ENCODE measurements around the gene TACC2. TPM values are rescaled to one million over a fixed set of nuclear protein-coding genes. Genes with fewer than 3 reads are reported as not detected.

Gene TACC2
- total RNA-seq, 1 donor from 2014 or later, result 98.1 TPM

DNA sequence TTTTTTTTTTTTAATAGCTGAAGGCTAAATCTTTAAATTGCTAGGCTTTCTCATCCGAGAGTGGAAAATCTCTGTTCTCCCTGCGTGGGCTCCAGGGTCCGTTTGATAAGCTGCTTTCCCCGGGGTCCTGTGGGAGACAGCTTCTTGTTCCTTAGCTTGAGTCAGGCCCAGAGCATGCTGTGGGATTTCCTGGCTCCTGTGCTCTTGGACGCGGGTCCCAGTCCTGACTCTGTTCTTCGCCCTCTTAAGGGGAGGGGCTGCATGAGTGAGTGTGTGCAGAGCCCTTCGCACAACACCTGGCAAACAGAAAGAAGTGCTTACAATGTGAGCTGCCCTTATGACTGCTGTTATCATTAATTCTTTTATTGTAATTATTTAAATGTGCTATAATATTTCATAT is 133.5 kb downstream of the TACC2 start:
- no peak for DNase-seq (ENCODE audit: low spot score)

DNA sequence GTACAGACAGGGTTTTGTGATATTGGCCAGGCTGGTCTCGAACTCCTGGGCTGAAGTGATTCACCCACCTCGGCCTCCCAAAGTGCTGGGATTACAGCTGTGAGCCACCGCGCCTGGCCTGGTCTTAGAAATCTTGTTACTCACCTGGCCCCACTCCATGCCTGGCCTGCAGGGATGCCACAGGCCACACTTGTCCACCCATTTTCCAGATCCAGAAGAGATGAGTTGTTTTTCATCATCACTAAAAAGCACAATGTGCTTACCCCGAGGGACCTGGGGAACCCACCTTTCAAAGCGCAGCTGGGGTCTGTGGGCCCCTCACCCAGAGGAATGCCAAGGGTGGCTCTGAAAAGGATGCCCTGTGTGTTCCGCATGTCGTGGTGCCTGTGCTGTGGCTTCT is 134.2 kb downstream of the TACC2 start:
- DNase-seq (ENCODE audit: low spot score), result no peak

DNA sequence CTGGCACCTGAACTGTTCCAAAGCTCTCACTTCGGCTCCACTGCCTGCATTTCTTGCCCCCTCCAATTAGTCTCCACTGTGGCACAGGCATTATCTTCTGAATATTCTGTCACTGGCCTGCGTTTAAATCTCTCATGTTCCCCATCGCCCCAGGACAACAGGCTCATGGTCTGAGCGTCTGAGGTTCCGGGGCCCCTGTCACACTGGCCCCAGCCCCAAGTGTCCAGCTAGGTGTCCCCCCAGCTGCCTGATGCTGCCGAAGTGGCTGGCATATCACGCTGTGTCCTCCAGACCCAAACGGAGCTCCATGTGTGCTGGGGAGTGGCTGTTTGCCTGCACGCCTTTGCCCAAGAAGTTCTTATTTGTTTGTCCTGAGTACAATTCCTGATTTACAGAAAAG is 135.4 kb downstream of the TACC2 start:
- DNase-seq (ENCODE audit: low spot score), result no peak

DNA sequence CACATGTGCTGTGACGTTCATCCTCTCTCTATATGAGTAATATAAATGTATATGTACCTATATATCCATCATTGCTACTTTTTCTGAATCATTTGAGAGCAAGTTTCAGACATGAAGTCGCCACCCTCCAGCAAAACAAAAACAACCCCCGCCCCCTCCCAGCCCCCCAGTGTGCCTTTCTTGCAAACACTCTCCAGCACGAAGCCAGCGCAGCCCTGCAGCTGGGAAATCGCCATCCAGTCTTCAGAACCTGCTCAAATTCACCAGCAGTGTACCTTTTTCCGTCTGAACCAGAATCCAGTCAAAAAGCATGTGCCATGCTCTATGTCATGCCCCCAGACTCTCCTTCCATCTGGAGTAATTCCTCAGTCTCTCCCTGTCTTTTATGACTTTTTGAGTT is 135.8 kb downstream of the TACC2 start:
- DNase-seq (ENCODE audit: low spot score), result no peak

DNA sequence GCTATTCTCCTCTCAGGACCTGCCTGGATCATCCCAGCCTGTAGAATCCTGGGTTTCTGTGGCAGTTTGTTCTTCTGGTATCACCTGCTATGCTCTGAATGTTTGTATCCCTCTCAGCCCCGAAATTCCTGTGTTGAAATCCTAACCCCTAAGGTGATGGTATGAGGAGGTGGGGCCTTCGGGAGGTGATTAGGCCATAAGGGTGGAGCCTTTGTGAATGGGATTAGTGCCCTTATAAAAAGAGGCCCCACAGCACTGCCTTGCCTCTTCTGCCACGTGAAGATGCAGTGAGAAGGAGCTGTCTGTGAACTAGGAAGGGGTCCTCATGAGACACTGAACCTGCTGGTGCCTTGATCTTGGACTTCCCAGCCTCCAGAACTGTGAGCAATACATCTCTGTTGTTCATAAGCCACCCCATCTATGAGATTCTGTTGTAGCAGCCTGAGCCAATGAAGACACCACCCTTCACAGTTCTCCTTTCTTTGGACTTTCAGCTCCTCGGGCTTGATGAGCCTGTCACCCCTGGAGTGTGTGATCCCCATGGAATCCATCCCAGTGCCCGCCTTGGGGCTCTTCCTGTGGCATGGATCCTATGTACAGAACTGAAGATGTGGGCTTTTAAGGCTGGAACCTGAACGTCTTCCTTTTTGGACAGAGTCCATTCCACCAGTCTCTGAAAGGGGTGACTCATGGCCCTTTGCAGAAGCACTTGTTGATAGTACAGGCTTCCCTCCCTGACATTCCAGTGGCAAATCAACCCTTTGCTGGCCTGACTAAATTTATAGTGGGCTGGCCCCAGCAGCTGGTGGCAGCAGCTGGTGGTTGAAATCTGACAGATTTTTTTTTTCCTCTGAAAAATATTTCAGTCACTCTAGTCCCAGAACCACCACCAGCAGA is 138.0 kb downstream of the TACC2 start:
- DNase-seq (ENCODE audit: low spot score), result no peak

DNA sequence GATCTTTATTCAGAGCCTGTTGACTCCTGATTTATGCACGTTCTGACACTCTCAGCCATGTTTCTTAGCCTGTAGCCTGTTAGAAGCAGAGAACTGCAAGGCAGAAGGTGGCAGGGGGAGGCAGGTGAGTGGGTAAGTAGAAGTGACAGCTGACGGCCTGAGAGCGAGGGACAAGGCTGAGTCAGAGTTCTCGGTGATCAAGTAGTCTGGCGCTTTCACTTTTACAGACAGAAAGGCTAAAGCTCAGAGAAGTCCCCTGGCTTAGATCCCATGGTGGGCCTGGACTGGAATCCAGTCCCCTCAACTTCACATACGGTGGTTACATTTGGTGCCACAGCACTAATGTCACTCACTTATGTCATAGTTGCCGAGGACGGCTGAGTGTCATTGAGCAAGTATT is 139.0 kb downstream of the TACC2 start:
- DNase-seq (ENCODE audit: low spot score), result no peak

DNA sequence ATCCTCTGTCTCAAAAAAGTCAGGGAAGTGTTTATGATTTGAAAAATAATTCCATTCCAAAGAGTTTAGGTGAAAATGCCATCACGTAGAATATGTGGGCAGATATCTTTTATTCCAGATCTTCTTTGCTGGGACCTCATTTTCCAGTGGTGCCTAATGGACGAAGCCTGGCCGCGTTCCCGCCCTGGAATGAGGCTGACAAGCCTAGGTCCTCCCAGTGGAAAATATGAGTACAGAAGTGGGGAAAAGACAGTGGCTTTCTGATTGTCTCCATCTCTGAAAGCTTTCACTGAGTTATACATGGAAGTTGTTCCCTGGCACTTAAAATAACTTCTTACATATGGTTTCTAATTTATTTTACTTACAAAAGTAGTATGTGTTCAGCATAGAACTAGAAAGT is 139.4 kb downstream of the TACC2 start:
- DNase-seq (ENCODE audit: low spot score), result peak; percentile 70

DNA sequence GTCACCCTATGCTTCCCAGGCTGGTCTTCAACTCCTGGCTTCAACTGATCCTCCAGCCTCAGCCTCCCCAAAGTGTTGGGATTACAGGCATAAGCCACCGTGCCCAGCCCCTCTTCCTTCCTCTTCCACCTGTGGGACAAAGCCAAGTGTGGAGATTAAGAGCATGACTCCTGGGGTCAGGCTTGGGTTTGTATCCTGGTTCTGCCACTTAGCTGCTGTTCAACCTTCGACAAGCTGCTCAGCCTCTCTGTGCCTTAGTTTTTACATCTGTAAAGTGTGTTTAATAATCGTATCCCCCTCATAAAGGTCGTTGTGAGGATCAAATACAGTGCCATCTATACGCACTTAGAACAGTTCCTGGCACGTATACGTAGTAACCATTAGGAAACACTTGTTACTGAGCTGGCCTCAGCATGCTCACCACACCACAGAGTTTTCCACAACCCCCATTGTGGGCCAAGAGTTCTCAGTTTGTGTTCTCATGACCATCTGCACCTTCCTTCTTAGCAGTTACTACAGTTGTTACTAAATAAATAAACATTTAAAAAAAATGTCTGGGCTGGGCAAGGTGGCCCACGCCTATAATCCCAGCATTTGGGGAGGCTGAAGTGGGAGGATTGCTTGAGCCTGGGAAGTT is 141.6 kb downstream of the TACC2 start:
- DNase-seq (ENCODE audit: low spot score), result no peak

DNA sequence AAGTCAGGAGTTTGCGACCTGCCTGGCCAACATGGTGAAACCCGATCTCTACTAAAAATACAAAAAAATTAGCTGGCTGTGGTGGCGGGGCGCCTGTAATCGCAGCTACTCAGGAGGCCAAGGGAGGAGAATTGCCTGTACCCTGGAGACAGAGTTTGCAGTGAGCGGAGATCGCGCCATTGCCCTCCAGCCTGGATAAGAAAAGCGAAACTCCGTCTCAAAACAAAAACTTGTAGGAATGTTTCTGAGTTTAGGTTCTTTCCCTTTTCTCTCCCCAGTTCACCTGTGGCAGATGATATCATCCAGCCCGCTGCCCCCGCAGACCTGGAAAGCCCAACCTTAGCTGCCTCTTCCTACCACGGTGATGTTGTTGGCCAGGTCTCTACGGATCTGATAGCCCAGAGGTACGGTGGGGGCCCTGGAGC is 143.4 kb downstream of the TACC2 start:
- DNase-seq (ENCODE audit: low spot score), result no peak

DNA sequence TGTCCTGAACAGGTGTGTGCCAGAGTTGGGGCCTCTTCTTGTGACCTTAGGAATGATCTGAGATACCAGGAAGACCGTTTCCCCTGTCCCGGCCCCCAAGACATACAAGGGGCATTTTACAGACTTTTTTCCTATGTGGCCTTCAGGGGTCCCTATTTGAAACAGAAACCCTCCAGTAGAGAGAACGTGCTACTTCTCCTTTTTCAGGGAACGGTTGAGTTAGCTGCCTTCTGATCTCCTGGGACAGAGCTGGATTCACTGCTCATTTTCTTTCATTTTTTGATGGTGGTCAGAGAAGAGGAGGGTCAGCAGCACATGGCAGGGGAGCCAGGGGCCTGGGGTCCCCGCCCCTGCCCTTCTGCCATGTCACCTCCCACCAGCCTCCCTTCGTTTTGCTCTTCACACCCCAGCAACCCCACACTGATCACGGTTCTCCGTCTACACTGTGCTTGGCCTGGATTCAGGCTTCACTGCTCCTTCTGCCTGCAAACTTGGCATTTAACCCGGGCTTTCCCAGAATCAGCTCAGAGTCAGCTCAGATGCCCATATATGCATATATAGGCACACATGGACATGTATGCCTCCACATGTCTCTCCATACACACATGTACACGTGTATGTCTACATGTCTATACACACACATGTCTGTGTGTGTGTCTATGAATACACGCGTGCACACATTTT is 144.1 kb downstream of the TACC2 start:
- no peak for DNase-seq (ENCODE audit: low spot score)

DNA sequence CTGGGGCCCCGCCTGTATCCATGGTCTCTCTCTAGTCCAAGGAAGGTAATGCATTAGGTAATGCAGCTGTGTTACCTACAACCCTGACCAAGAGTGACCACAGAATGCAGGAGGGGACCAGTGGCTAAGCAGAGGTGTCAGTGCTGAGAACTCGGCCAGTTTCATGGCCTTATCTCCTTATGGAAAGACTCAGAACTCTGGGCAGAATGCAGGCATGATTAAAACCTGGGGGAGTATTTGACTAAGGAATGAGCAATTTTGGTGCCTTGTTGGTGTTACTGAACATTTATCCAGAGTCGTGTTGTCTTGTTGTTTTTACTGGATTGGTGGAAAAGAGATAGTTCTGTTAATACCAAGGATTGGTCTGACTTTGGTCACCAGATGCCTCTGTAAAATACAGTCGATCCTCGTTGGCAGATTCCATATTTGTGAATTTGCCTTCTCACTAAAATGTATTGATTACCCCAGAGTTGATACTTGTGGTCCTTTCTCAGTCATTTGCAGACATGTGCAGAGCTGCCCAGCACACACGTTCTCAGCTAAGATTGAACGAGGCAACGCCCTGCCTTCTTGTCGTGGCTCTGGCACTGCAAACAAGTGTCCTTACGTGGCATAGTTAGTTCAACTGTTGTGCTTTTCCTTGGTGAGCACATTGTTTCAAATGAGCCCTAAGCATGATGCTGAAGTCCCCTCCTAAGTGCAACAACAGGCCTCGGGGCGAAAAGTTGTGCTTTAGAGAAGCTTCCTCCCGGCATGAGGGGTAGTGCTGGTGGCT is 146.5 kb downstream of the TACC2 start:
- no peak for DNase-seq (ENCODE audit: low spot score)

DNA sequence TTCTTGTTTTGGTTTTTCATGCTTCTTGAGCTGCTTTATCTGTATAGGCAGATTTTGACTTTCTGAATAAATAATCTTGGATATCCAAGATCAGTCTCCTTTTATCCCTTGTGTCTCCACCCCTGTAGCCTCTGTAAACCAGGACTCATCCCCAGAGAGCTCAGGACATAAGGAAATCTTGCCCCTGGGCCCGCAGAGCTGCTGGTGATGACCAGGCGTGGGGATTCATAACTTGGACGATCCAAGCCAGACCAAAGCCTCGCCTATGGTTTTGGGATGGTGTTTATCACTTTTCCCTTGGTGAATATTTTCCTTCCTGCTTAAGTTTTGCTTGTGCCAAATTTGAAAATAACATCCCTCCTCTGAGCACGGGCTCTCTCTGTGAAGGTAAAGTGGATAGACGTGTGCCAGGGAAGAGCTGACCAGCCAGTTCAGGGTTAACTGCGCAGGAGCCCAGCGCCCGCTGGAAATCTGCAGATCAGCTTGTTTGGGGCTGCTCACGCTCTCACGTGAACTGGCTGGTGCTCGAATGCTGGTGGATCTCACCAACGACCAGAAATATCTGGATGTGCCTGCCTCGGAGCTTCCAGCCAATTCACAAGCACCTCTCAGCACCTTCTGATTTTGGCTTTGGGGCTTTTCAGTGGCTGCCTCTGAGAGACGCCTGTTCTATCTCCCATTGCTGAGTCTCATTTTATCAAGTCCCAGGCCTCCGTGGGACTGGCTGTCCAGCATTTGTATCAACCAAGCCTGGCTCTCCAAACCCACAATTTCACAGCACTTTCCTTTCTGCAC is 150.1 kb downstream of the TACC2 start:
- no peak for DNase-seq (ENCODE audit: low spot score)

DNA sequence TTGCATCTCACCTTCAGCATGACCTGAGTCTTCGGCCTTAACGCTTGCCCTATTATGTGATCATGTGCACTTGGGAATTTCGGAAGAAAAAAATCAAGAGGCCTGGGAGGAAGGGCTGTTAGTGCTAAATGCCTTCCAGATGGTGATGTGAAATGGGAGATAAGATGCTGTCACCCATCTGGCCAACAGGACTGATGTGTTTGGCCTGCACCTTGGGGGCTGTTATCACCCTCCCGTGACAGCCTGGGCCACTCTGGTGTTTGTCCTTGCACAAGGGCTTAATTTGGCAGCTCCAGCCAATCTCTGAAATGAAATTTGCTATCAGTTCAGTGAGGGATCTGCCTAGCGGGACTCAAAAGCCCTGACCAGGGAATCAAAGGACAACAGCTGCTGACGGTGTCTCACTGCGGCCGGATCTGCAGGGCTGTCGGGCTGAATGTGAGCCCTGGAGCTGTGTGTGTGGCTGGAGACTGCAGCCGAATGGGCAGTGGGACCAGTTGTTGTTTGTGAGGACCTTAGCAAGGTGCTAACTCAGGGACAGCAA is 150.7 kb downstream of the TACC2 start:
- no peak for DNase-seq (ENCODE audit: low spot score)

DNA sequence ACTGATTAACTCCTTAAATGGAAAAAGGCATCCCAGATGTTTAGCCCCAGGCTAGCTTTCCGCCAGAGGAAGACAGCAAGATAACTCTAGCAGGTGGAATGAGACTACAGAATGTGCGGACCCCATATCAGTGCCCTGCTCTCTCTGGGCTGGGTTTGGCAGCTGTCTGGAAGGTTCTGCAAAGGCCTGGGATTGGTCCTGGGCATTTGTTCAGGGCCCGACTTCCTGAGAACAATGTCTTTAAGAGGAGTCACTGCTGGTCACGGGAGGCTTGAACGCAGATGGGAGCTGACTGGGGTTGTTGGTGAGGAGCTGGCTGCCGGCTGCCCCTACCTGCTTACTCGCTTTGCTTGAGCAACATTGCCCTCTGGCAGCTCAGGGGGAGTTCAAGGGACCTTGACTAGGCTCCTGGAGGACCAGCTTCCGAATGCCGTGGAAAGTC is 151.5 kb downstream of the TACC2 start:
- no peak for DNase-seq (ENCODE audit: low spot score)

DNA sequence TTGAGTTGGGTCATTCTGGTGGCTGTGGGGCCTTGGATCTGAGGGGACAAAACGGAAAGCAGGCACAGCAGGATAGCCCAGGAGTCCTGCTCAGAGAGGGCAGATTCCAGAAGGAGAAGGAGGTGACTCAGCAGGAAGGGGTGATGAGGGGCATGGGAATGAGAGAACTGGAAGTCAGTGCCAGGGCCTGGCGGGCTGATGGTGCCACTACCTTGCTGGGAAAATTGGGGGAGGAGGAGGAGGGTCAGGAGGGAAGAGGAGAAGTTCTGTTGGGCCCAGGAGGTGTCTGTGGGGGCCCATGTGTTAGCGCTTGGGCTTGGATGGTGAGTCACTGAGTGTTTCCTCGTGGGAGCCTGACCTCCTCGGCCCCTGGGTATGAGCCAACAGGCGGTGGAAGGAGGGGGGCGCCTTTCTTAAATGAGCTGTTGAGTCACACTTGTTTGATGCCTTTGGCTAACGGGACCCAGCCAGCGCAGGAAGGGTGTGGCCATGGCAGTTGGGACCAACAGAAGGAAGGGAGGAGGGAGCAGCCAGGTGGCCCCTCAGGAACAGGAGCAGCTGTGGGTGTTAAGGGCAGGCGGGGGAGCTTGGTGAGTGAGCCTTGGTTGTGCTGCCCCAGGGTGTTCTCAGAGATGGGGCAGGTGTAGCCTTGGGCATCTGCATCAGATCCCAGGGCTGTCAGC is 152.1 kb downstream of the TACC2 start:
- DNase-seq (ENCODE audit: low spot score), result peak; percentile 86

DNA sequence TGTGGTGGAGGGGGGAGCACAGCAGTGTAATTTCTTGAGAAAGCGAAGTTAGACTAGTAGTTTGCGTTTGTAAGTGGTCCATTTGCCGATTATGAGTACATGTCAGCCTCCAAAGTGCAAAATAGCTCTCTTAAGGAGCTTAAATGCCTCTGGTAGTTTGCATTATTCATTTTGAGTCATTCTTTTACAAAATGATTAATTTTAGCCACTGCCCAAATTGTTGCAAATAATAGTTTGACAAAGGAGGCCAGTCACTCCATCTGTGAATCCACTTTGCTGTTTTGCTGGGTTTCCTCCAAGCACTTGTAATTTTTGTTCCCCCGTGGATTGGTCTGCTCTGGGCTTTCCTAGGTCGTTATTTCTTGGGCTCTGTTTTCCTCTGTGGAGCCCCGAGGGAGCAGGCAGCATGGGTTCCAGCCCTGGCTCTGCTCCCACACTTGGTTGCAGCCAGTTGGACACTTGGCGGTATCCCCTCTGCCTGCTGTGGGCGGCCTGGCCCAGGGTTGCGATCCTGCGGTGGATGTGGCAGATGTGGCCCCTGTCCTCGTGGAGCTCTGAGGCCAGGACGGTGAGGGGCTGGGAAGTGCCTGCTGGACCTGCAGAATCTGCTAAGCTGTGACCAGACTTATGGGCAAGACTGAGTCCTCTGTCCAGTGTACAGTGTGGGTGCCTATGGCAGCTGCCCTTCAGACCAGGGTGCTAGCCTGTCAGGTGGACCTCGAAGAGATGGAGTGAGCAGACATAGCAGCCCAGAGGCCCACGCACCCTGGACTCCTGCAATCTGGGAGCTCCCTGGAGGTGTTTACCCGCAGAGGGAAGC is 153.1 kb downstream of the TACC2 start:
- DNase-seq (ENCODE audit: low spot score), result no peak

DNA sequence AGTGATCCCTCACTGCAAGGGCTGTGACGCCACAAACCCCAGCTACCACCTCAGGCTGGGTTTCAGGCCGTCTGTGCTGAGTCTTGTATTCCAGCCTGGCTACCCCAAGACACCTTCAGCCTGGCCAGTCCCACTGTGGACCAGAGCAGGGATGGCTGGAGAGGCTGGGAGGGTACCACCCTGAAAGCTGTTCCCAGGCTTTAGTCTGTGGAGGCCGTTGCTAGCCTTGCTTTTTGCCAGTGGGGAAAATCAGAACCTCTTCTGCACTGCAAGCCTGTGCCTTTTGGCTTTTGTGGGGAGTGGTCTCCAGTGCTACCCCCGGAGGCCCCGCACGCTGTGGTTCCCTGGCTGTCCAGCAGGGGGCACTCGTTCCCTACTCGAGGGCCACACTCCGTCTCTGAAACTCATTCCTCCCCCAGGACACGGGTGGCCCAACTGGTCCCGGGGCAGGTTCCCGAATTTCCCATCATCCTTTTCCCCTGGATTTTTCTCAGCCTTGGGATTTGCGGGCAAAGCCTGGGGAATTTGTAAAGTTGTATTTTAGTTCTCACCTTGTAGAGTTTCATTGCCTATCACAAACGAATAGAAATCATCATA is 153.8 kb downstream of the TACC2 start:
- no peak for DNase-seq (ENCODE audit: low spot score)

DNA sequence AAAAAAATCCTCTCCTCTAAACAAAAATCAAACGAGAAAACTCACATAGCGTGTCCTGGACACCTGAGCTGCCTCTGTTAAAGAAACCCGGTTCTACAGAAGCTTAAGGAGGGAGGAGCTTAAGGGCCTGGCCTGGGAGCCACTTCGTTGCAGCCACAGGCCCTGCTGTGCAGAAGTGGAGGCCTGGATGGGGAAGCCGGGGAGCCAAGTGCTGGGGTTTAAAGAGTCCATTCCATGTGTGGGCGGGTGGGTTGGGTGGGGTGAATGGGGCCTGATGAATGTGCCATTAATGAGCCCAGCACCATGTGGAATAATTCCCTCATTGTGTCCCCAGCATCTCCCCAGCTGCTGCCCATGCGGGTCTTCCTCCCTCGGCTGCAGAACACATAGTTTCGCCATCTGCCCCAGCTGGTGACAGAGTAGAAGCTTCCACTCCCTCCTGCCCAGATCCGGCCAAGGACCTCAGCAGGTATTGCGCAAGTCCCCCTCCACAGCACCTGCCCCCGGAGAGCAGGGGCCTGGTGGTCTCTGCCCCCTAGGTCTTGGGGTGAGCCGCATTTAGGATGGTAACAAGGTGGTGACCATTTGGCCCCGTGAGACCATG is 154.4 kb downstream of the TACC2 start:
- no peak for DNase-seq (ENCODE audit: low spot score)

All from ureter (tissue), 1 donor.